Activated naive CD8-positive, alpha-beta T cell treated with anti-CD3 and anti-CD28 coated beads for 36 hours (primary cell): ENCODE results near the gene ABCG4. TPM values are rescaled to one million over a fixed set of nuclear protein-coding genes. Genes with fewer than 3 reads are reported as not detected.

Experiments
- DNase-seq: peaks from one replicate; pipeline ENCODE4 v3.0.0; 2021
- H3K27ac Mint-ChIP-seq: one replicate; pipeline ENCODE4 v1.8.0; 2022; ENCODE audit warnings: mild to moderate bottlenecking, moderate library complexity, mixed read lengths
- H3K27me3 Mint-ChIP-seq: one replicate; pipeline ENCODE4 v1.8.0; 2022; ENCODE audit warnings: mild to moderate bottlenecking, mixed read lengths
- H3K36me3 Mint-ChIP-seq: one replicate; pipeline ENCODE4 v1.8.0; 2021; ENCODE audit warnings: mild to moderate bottlenecking, mixed read lengths
- H3K4me1 Mint-ChIP-seq: one replicate; pipeline ENCODE4 v1.8.0; 2021; ENCODE audit warnings: mixed read lengths
- H3K4me3 Mint-ChIP-seq: one replicate; pipeline ENCODE4 v1.8.0; 2022; ENCODE audit warnings: mild to moderate bottlenecking, moderate library complexity, mixed read lengths
- H3K9me3 Mint-ChIP-seq: one replicate; pipeline ENCODE4 v1.8.0; 2022; ENCODE audit warnings: mixed read lengths
- total RNA-seq, 2 experiments: library from RNA; stranded (reverse); gene quantifications; one replicate each; pipeline ENCODE4 v1.2.3, GENCODE V29; 2021

The ABCG4 gene
- total RNA-seq, 2 experiments from 2014 or later, result 0.12 to 0.22 TPM

DNA sequence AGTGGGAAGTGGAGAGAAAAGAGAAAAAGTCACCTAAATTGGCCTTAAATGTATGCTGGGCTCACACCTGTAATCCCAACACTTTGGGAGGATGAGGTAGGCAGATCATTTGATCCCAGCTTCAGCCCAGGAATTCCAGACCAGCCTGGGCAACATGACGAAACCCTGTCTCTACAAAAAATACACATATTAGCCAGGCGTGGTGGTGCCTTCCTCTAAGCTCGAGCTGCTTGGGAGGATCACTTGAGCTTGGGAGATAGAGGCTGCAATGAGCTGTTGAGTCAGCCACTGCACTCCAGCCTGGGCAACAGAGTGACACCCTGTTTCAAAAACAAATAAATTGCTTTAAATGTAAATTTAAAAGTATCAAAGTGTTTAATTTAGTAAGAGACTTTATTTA lies 61.2 kb downstream of the ABCG4 start:
- peaks cover 8% of the 10 kb centered on the region for H3K36me3 Mint-ChIP-seq
- no peak overlapping the region for H3K4me3 Mint-ChIP-seq
- DNase-seq, result no peak
- H3K27ac Mint-ChIP-seq, result no peak overlapping the region
- no peaks in the 10 kb centered on the region for H3K9me3 Mint-ChIP-seq
- H3K27me3 Mint-ChIP-seq, result no peaks in the 10 kb centered on the region
- H3K4me1 Mint-ChIP-seq, result peaks cover 32% of the 10 kb centered on the region

Other genes with a start within 250 kb of the ABCG4 start
- gene BCL9L, start 223.1 kb upstream of the ABCG4 start, total RNA-seq, result 10 to 100 TPM; 34.9 to 38.8 TPM
- under 1 TPM; 0.48 to 0.49 TPM for gene UPK2, start 192.8 kb upstream of the ABCG4 start, total RNA-seq
- gene FOXR1, start 177.3 kb upstream of the ABCG4 start, total RNA-seq, result not detected
- 10 to 100 TPM; 24.8 to 28.3 TPM for gene CENATAC, start 150.9 kb upstream of the ABCG4 start, total RNA-seq
- 1,000 to 10,000 TPM; 1,524 to 1,591 TPM for gene RPS25, start 130.7 kb upstream of the ABCG4 start, total RNA-seq
- gene TRAPPC4, start 130.3 kb upstream of the ABCG4 start, total RNA-seq, result 100 to 1,000 TPM; 114 to 127 TPM
- 10 to 100 TPM; 28.2 to 30.1 TPM for gene SLC37A4, start 118.2 kb upstream of the ABCG4 start, total RNA-seq
- 100 to 1,000 TPM; 121 to 125 TPM for gene HYOU1, start 91.8 kb upstream of the ABCG4 start, total RNA-seq
- 10 to 100 TPM; 19.2 to 20.2 TPM for gene VPS11, start 81.2 kb upstream of the ABCG4 start, total RNA-seq
- gene HMBS, start 64.2 kb upstream of the ABCG4 start, total RNA-seq, result 10 to 100 TPM; 42.1 to 43.0 TPM
- 10 to 100 TPM; 58.3 to 63.6 TPM for gene DPAGT1, start 47.2 kb upstream of the ABCG4 start, total RNA-seq
- gene C2CD2L, start 41.7 kb upstream of the ABCG4 start, total RNA-seq, result 10 to 100 TPM; 19.3 to 20.0 TPM
- gene HINFP, start 27.5 kb upstream of the ABCG4 start, total RNA-seq, result 10 to 100 TPM; 20.3 to 21.5 TPM
- 10 to 100 TPM; 19.3 to 20.7 TPM for gene NLRX1, start 19.7 kb downstream of the ABCG4 start, total RNA-seq
- gene NHERF4, start 36.4 kb downstream of the ABCG4 start, total RNA-seq, result not detected
- 10 to 100 TPM; 21.4 TPM for gene CBL, start 57.3 kb downstream of the ABCG4 start, total RNA-seq
- gene MCAM, start 168.1 kb downstream of the ABCG4 start, total RNA-seq, result 1 to 10 TPM; 8.9 to 9.9 TPM
- gene RNF26, start 185.5 kb downstream of the ABCG4 start, total RNA-seq, result 10 to 100 TPM; 31.8 to 33.0 TPM
- gene C1QTNF5, start 191.8 kb downstream of the ABCG4 start, total RNA-seq, result not detected
- gene MFRP, start 197.7 kb downstream of the ABCG4 start, total RNA-seq, result not detected
- gene USP2, start 232.6 kb downstream of the ABCG4 start, total RNA-seq, result 1 to 10 TPM in 1 of 2 experiments, under 1 TPM in 1; 0.82 to 1.4 TPM